IPS-NIHi11 (cell line): ENCODE results near the gene TMEM165.
"Not testable (repeated sequence)": the region's sequence is repeated elsewhere in the genome, so short reads cannot be mapped to it uniquely, and the experiment has no call there.

Source experiments
- DNase-seq: peaks from one replicate; pipeline ENCODE4 v3.0.0; 2012; ENCODE audit warnings: mixed read lengths, low spot score

Gene TMEM165

GRCh38 chr4:55395529-55396307 is at the start of gene TMEM165:
TSS of gene TMEM165 (plus strand) at chr4:55395957. CDS start at chr4:55396190, 233 bp downstream.
- DNase-seq: peak; percentile 97

- DNase-seq: peak; percentile 95
Observed at GRCh38 chr4:55345980-55346850, 49.5 kb upstream of the TMEM165 start, which contains the start of gene SRD5A3. TSS of gene SRD5A3 (plus strand) at chr4:55346242. CDS start at chr4:55346337, 95 bp downstream.

GRCh38 chr4:55346851-55347255 is 48.9 kb upstream of the TMEM165 start:
- peak; percentile 28 for DNase-seq

- DNase-seq: no peak
Observed at GRCh38 chr4:55347610-55348228, 48.0 kb upstream of the TMEM165 start.

- no peak for DNase-seq
Observed at GRCh38 chr4:55348466-55348865, 47.3 kb upstream of the TMEM165 start.

GRCh38 chr4:55350870-55351269 is 44.9 kb upstream of the TMEM165 start:
- not testable (repeated sequence) for DNase-seq

- DNase-seq: no peak
Observed at GRCh38 chr4:55351824-55352223, 43.9 kb upstream of the TMEM165 start.

- DNase-seq: no peak
Observed at GRCh38 chr4:55352726-55353125, 43.0 kb upstream of the TMEM165 start.

- DNase-seq: not testable (repeated sequence)
Observed at GRCh38 chr4:55353228-55353747, 42.5 kb upstream of the TMEM165 start.

- DNase-seq: no peak
Observed at GRCh38 chr4:55354648-55355047, 41.1 kb upstream of the TMEM165 start.

GRCh38 chr4:55355555-55355954 is 40.2 kb upstream of the TMEM165 start:
- no peak for DNase-seq

GRCh38 chr4:55356991-55357461 is 38.7 kb upstream of the TMEM165 start:
- no peak for DNase-seq

GRCh38 chr4:55358246-55358645 is 37.5 kb upstream of the TMEM165 start:
- DNase-seq: no peak

- DNase-seq: no peak
Observed at GRCh38 chr4:55358668-55359067, 37.1 kb upstream of the TMEM165 start.

- DNase-seq: no peak
Observed at GRCh38 chr4:55359397-55359916, 36.3 kb upstream of the TMEM165 start.

- not testable (repeated sequence) for DNase-seq
Observed at GRCh38 chr4:55362938-55363337, 32.8 kb upstream of the TMEM165 start.

GRCh38 chr4:55363691-55364351 is 31.9 kb upstream of the TMEM165 start:
- no peak for DNase-seq

- peak; percentile 46 for DNase-seq
Observed at GRCh38 chr4:55364691-55365344, 30.9 kb upstream of the TMEM165 start.

- DNase-seq: no peak
Observed at GRCh38 chr4:55365345-55365728, 30.4 kb upstream of the TMEM165 start.

- no peak for DNase-seq
Observed at GRCh38 chr4:55366621-55367020, 29.1 kb upstream of the TMEM165 start.
